Measurements from ENCODE around the gene TAGLN2. TPM values are rescaled to one million over a fixed set of nuclear protein-coding genes. Genes with fewer than 3 reads are reported as not detected.
"Not testable (repeated sequence)": the region's sequence is repeated elsewhere in the genome, so short reads cannot be mapped to it uniquely, and the experiment has no call there.

Gene TAGLN2
- total RNA-seq, 2 experiments from 2014 or later = 453 to 454 TPM

- no peak within 1 kb of the TSS for H3K4me3 Mint-ChIP-seq
- no peaks in the 10 kb centered on the region for H3K27me3 Mint-ChIP-seq (ENCODE audit: low read depth)
- no peak within 1 kb of the TSS for H3K27ac Mint-ChIP-seq
- H3K4me1 Mint-ChIP-seq (ENCODE audit: low read depth) = no peaks in the 10 kb centered on the region
- intact Hi-C loops (cut with micrococcal nuclease) = no loop called here
- no peaks in the 10 kb centered on the region for H3K36me3 Mint-ChIP-seq (ENCODE audit: low read depth)
- no peaks in the 10 kb centered on the region for H3K9me3 Mint-ChIP-seq
- no peak for DNase-seq
- CTCF ChIA-PET = interaction anchor here (1.2 kb wide), 1 partner anchor 108 kb away, joined by 3 read pairs; no protein-coding TSS in a partner anchor
These were observed 25.1 kb downstream of the TAGLN2 start, which contains the start of gene CFAP45 for GRCh38 chr1:159900086-159900680. CFAP45 (minus strand) TSS chr1:159900165; CDS start chr1:159900098, 67 bp downstream.

GRCh38 chr1:159899634-159900033 lies 25.7 kb downstream of the TAGLN2 start:
- H3K27me3 Mint-ChIP-seq (ENCODE audit: low read depth); CTCF ChIA-PET; H3K4me3 Mint-ChIP-seq; H3K27ac Mint-ChIP-seq; H3K9me3 Mint-ChIP-seq; H3K36me3 Mint-ChIP-seq (ENCODE audit: low read depth); H3K4me1 Mint-ChIP-seq (ENCODE audit: low read depth); DNase-seq: not testable (repeated sequence)
- intact Hi-C loops (cut with micrococcal nuclease) = loop anchor here (10.0 kb wide), 1 partner anchor 765 kb away; no protein-coding TSS in a partner anchor

- Mint-ChIP-seq H3K4me1 (ENCODE audit: low read depth) (no peaks in the 10 kb centered on the region), H3K36me3 (ENCODE audit: low read depth) (no peaks in the 10 kb centered on the region), H3K4me3 (no peak overlapping the region), H3K27me3 (ENCODE audit: low read depth) (no peaks in the 10 kb centered on the region), H3K27ac (no peak overlapping the region), H3K9me3 (no peaks in the 10 kb centered on the region)
- CTCF ChIA-PET = no interaction called here
- intact Hi-C loops (cut with micrococcal nuclease) = loop anchor here (10.0 kb wide), 1 partner anchor 764 kb away; no protein-coding TSS in a partner anchor
- DNase-seq = no peak
These were observed 26.8 kb downstream of the TAGLN2 start for GRCh38 chr1:159898527-159898926.

- no peaks in the 10 kb centered on the region for H3K9me3 Mint-ChIP-seq
- no peaks in the 10 kb centered on the region for H3K27me3 Mint-ChIP-seq (ENCODE audit: low read depth)
- CTCF ChIA-PET = interaction anchor here (9.6 kb wide), 1 partner anchor 97 kb away, joined by 303 read pairs; the partner anchor contains the start of gene FCRL6
- no peak overlapping the region for H3K27ac Mint-ChIP-seq
- no peak for DNase-seq
- H3K4me3 Mint-ChIP-seq = no peak overlapping the region
- H3K4me1 Mint-ChIP-seq (ENCODE audit: low read depth) = no peaks in the 10 kb centered on the region
- intact Hi-C loops (cut with micrococcal nuclease) = loop anchor here (10.0 kb wide), 1 partner anchor 763 kb away; no protein-coding TSS in a partner anchor
- H3K36me3 Mint-ChIP-seq (ENCODE audit: low read depth) = no peaks in the 10 kb centered on the region
These were observed 27.3 kb downstream of the TAGLN2 start for GRCh38 chr1:159897962-159898361.

- CTCF ChIA-PET = interaction anchor here (1.4 to 9.6 kb wide), 2 partner anchors 9 to 96 kb away, joined by 5 to 303 read pairs; partner anchors contain the start of gene FCRL6
- Mint-ChIP-seq H3K36me3 (ENCODE audit: low read depth) (no peaks in the 10 kb centered on the region), H3K4me3 (no peak overlapping the region), H3K9me3 (no peaks in the 10 kb centered on the region), H3K27me3 (ENCODE audit: low read depth) (no peaks in the 10 kb centered on the region), H3K4me1 (ENCODE audit: low read depth) (no peaks in the 10 kb centered on the region), H3K27ac (no peak overlapping the region)
- intact Hi-C loops (cut with micrococcal nuclease) = loop anchor here (10.0 kb wide), 1 partner anchor 762 kb away; no protein-coding TSS in a partner anchor
- DNase-seq = no peak
These were observed 28.8 kb downstream of the TAGLN2 start for GRCh38 chr1:159896546-159896930.

GRCh38 chr1:159895836-159896545 lies 29.3 kb downstream of the TAGLN2 start:
- no peak overlapping the region for H3K27ac Mint-ChIP-seq
- H3K4me3 Mint-ChIP-seq = no peak overlapping the region
- no peaks in the 10 kb centered on the region for H3K9me3 Mint-ChIP-seq
- peaks cover 1% of the 10 kb centered on the region for H3K4me1 Mint-ChIP-seq (ENCODE audit: low read depth)
- H3K36me3 Mint-ChIP-seq (ENCODE audit: low read depth) = no peaks in the 10 kb centered on the region
- intact Hi-C loops (cut with micrococcal nuclease) = loop anchor here (10.0 kb wide), 1 partner anchor 761 kb away; no protein-coding TSS in a partner anchor
- H3K27me3 Mint-ChIP-seq (ENCODE audit: low read depth) = no peaks in the 10 kb centered on the region
- CTCF ChIA-PET = interaction anchor here (1.4 to 9.6 kb wide), 2 partner anchors 9 to 95 kb away, joined by 5 to 303 read pairs; partner anchors contain the start of gene FCRL6
- no peak for DNase-seq

GRCh38 chr1:159895286-159895685 lies 30.0 kb downstream of the TAGLN2 start:
- no peaks in the 10 kb centered on the region for H3K9me3 Mint-ChIP-seq
- CTCF ChIA-PET = interaction anchor here (1.5 to 9.6 kb wide), 4 partner anchors 39 to 112 kb away, joined by 3 to 303 read pairs (median 35); partner anchors contain the start of gene FCRL6
- no peaks in the 10 kb centered on the region for H3K27me3 Mint-ChIP-seq (ENCODE audit: low read depth)
- H3K4me1 Mint-ChIP-seq (ENCODE audit: low read depth) = peaks cover 2% of the 10 kb centered on the region
- no peaks in the 10 kb centered on the region for H3K36me3 Mint-ChIP-seq (ENCODE audit: low read depth)
- H3K27ac Mint-ChIP-seq = no peak overlapping the region
- DNase-seq = no peak
- intact Hi-C loops (cut with micrococcal nuclease) = loop anchor here (10.0 kb wide), 1 partner anchor 760 kb away; no protein-coding TSS in a partner anchor
- H3K4me3 Mint-ChIP-seq = no peak overlapping the region

GRCh38 chr1:159892944-159893343 lies 32.4 kb downstream of the TAGLN2 start:
- peak; percentile 36 for DNase-seq
- H3K27me3 Mint-ChIP-seq (ENCODE audit: low read depth) = no peaks in the 10 kb centered on the region
- H3K9me3 Mint-ChIP-seq = no peaks in the 10 kb centered on the region
- peaks cover 6% of the 10 kb centered on the region for H3K4me1 Mint-ChIP-seq (ENCODE audit: low read depth)
- no peaks in the 10 kb centered on the region for H3K36me3 Mint-ChIP-seq (ENCODE audit: low read depth)
- no peak overlapping the region for H3K27ac Mint-ChIP-seq
- intact Hi-C loops (cut with micrococcal nuclease) = loop anchor here (2.0 to 10.0 kb wide), 2 partner anchors 32 to 758 kb away; partner anchors contain the start of gene TAGLN2
- CTCF ChIA-PET = interaction anchor here (0.6 to 9.6 kb wide), 27 partner anchors 8 to 680 kb away, joined by 3 to 303 read pairs (median 4); partner anchors contain the start of genes DUSP23, FCRL6 and SLAMF8
- H3K4me3 Mint-ChIP-seq = no peak overlapping the region

- peak; percentile 87 for DNase-seq
- Mint-ChIP-seq H3K9me3 (no peaks in the 10 kb centered on the region), H3K27me3 (ENCODE audit: low read depth) (no peaks in the 10 kb centered on the region), H3K4me3 (no peak overlapping the region), H3K36me3 (ENCODE audit: low read depth) (no peaks in the 10 kb centered on the region), H3K27ac (no peak overlapping the region), H3K4me1 (ENCODE audit: low read depth) (peaks cover 6% of the 10 kb centered on the region)
- intact Hi-C loops (cut with micrococcal nuclease) = loop anchor here (1.0 to 10.0 kb wide), 9 partner anchors 33 to 757 kb away; partner anchors contain the start of genes DUSP23, IGSF9 and TAGLN2
- CTCF ChIA-PET = interaction anchor here (0.6 to 9.6 kb wide), 36 partner anchors 11 to 681 kb away, joined by 3 to 303 read pairs (median 4); partner anchors contain the start of genes DUSP23, FCRL6 and SLAMF8
These were observed 33.8 kb downstream of the TAGLN2 start for GRCh38 chr1:159891275-159892157.

GRCh38 chr1:159890390-159890789 lies 34.9 kb downstream of the TAGLN2 start:
- no peak for DNase-seq
- no peaks in the 10 kb centered on the region for H3K27me3 Mint-ChIP-seq (ENCODE audit: low read depth)
- CTCF ChIA-PET = interaction anchor here (0.6 to 9.6 kb wide), 18 partner anchors 11 to 680 kb away, joined by 3 to 303 read pairs (median 4); partner anchors contain the start of genes DUSP23 and FCRL6
- intact Hi-C loops (cut with micrococcal nuclease) = loop anchor here (2.0 to 10.0 kb wide), 4 partner anchors 36 to 756 kb away; partner anchors contain the start of gene IGSF9
- no peak overlapping the region for H3K27ac Mint-ChIP-seq
- no peak overlapping the region for H3K4me3 Mint-ChIP-seq
- no peaks in the 10 kb centered on the region for H3K9me3 Mint-ChIP-seq
- no peaks in the 10 kb centered on the region for H3K36me3 Mint-ChIP-seq (ENCODE audit: low read depth)
- peaks cover 6% of the 10 kb centered on the region for H3K4me1 Mint-ChIP-seq (ENCODE audit: low read depth)

GRCh38 chr1:159889821-159890252 lies 35.5 kb downstream of the TAGLN2 start:
- Mint-ChIP-seq H3K36me3 (ENCODE audit: low read depth) (no peaks in the 10 kb centered on the region), H3K27ac (no peak overlapping the region), H3K27me3 (ENCODE audit: low read depth) (no peaks in the 10 kb centered on the region), H3K9me3 (no peaks in the 10 kb centered on the region), H3K4me1 (ENCODE audit: low read depth) (peaks cover 6% of the 10 kb centered on the region), H3K4me3 (no peak overlapping the region)
- intact Hi-C loops (cut with micrococcal nuclease) = loop anchor here (2.0 to 10.0 kb wide), 4 partner anchors 35 to 755 kb away; partner anchors contain the start of gene IGSF9
- CTCF ChIA-PET = interaction anchor here (0.6 to 9.6 kb wide), 16 partner anchors 26 to 239 kb away, joined by 3 to 303 read pairs (median 4); partner anchors contain the start of genes DUSP23 and FCRL6
- no peak for DNase-seq

All from activated naive CD4-positive, alpha-beta T cell treated with anti-CD3 and anti-CD28 coated beads for 36 hours (primary cell).